Measurements from ENCODE around the gene PTRH1.

DNA sequence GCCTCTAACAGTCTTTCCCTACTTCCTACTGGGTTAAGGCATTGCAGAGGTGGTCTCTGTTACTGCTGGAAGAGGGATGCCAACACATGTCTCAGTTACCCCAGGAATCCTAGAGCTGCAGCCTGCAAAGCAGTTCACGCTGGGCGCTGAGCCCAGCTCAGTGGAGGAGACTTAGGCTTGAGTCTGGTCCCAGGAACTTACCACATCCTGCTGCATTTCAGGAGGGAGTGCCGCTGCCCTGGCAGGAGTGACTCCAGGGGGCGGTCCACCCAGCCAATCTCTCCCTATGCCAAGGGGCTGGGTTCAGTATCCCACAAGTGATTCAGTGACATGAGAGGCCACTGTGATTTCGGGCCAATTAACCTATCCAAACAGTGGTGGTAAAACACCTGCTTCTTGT lies 8.0 kb upstream of the PTRH1 start:
- TF ChIP-seq, protein P1, sequence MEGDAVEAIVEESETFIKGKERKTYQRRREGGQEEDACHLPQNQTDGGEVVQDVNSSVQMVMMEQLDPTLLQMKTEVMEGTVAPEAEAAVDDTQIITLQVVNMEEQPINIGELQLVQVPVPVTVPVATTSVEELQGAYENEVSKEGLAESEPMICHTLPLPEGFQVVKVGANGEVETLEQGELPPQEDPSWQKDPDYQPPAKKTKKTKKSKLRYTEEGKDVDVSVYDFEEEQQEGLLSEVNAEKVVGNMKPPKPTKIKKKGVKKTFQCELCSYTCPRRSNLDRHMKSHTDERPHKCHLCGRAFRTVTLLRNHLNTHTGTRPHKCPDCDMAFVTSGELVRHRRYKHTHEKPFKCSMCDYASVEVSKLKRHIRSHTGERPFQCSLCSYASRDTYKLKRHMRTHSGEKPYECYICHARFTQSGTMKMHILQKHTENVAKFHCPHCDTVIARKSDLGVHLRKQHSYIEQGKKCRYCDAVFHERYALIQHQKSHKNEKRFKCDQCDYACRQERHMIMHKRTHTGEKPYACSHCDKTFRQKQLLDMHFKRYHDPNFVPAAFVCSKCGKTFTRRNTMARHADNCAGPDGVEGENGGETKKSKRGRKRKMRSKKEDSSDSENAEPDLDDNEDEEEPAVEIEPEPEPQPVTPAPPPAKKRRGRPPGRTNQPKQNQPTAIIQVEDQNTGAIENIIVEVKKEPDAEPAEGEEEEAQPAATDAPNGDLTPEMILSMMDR (IDR thresholded peaks at IDR 0.05): no peak
- no peak for TF ChIP-seq POLR2A (IDR thresholded peaks at IDR 0.05)
